Cardiac muscle cell (in vitro differentiated cells and primary cell): ENCODE results near the gene GUCY1A2. TPM values are rescaled to one million over a fixed set of nuclear protein-coding genes. Genes with fewer than 3 reads are reported as not detected.
"Not testable (repeated sequence)": the region's sequence is repeated elsewhere in the genome, so short reads cannot be mapped to it uniquely, and the experiment has no call there.

ENCODE experiments used
- DNase-seq, 2 donors: peaks; one replicate each; pipeline versions ENCODE4 v3.0.0 to v3.0.0-alpha.2; 2010 to 2017; ENCODE audit warnings: low read depth in 1 of 2, low spot score in 1 of 2
- H3K27ac ChIP-seq: fragments of 200-600 bp; sonication (generic); 2 replicates; pipeline ENCODE4 v1.5.1; 2016
- H3K27me3 ChIP-seq: fragments of 200-600 bp; sonication (generic); 2 replicates; pipeline ENCODE4 v1.6.0; 2016; ENCODE audit warnings: control low read depth
- H3K36me3 ChIP-seq: fragments of 200-600 bp; sonication (generic); 2 replicates; pipeline ENCODE4 v1.5.1; 2016; ENCODE audit warnings: control low read depth
- H3K4me1 ChIP-seq: fragments of 200-600 bp; sonication (generic); 2 replicates; pipeline ENCODE4 v1.8.1; 2017; ENCODE audit warnings: low read depth, mild to moderate bottlenecking, mixed run types
- H3K4me3 ChIP-seq: fragments of 200-600 bp; sonication (generic); 2 replicates; pipeline ENCODE4 v1.5.1; 2016; ENCODE audit warnings: mild to moderate bottlenecking
- H3K9me3 ChIP-seq: fragments of 200-600 bp; sonication (generic); 2 replicates; pipeline ENCODE4 v1.5.1; 2017; ENCODE audit warnings: low read depth, mild to moderate bottlenecking, control low read depth
- CTCF ChIP-seq: IDR thresholded peaks from 2 replicates; pipeline ENCODE4 v1.5.1; 2012; ENCODE audit warnings: low read depth, mild to moderate bottlenecking, low read length
- polyA plus RNA-seq: library from polyadenylated mRNA; unstranded; fragments of >200 nt; fragmentation: Nextera tagmentation; extraction: Ambion mirVana; gene quantifications from 2 replicates; pipeline ENCODE4 v1.2.1, GENCODE V29; 2016
- total RNA-seq: library from RNA; depleted of rRNA; stranded (reverse); fragments of >200 nt; gene quantifications from 2 replicates; pipeline ENCODE4 v1.2.3, GENCODE V29; 2016

Gene GUCY1A2
- total and polyA plus RNA-seq, 2 experiments from 2014 or later, result 0.56 to 1.1 TPM

- H3K4me1 ChIP-seq, result no peaks in the 10 kb centered on the region
- H3K27ac ChIP-seq, result no peak overlapping the region
- peak in 1 of 2 donors; percentile 47 for DNase-seq
- H3K9me3 ChIP-seq, result no peaks in the 10 kb centered on the region
- TF ChIP-seq CTCF, result no peak
- H3K36me3 ChIP-seq, result no peaks in the 10 kb centered on the region
- H3K27me3 ChIP-seq, result no peaks in the 10 kb centered on the region
- H3K4me3 ChIP-seq, result no peak overlapping the region
Measured at GRCh38 chr11:106828976-106829375, 189.3 kb downstream of the GUCY1A2 start.

GRCh38 chr11:106828576-106828975 is 189.7 kb downstream of the GUCY1A2 start:
- peak in 1 of 2 donors; percentile 28 for DNase-seq
- no peaks in the 10 kb centered on the region for H3K9me3 ChIP-seq

GRCh38 chr11:106827687-106828086 is 190.6 kb downstream of the GUCY1A2 start:
- Histone ChIP-seq H3K27me3 (no peaks in the 10 kb centered on the region), H3K4me1 (no peaks in the 10 kb centered on the region), H3K27ac (no peak overlapping the region), H3K9me3 (no peaks in the 10 kb centered on the region), H3K36me3 (no peaks in the 10 kb centered on the region), H3K4me3 (no peak overlapping the region)
- DNase-seq, result no peak
- no peak for TF ChIP-seq CTCF

More at GRCh38 chr11:106828576-106828975, 189.7 kb downstream of the GUCY1A2 start:
- no peaks in the 10 kb centered on the region for H3K27me3 ChIP-seq
- no peak for TF ChIP-seq CTCF
- H3K36me3 ChIP-seq, result no peaks in the 10 kb centered on the region
- H3K27ac ChIP-seq, result no peak overlapping the region
- H3K4me1 ChIP-seq, result no peaks in the 10 kb centered on the region
- no peak overlapping the region for H3K4me3 ChIP-seq

GRCh38 chr11:106826558-106826957 is 191.7 kb downstream of the GUCY1A2 start:
- not testable (repeated sequence) for H3K4me1 ChIP-seq, H3K27me3 ChIP-seq, H3K4me3 ChIP-seq, H3K36me3 ChIP-seq, H3K9me3 ChIP-seq, DNase-seq, H3K27ac ChIP-seq

- Histone ChIP-seq H3K27me3 (no peaks in the 10 kb centered on the region), H3K4me3 (no peak overlapping the region), H3K36me3 (no peaks in the 10 kb centered on the region), H3K4me1 (no peaks in the 10 kb centered on the region), H3K9me3 (no peaks in the 10 kb centered on the region), H3K27ac (no peak overlapping the region)
- no peak for TF ChIP-seq CTCF
- DNase-seq, result peak in 1 of 2 donors; percentile 29
Measured at GRCh38 chr11:106821826-106822225, 196.4 kb downstream of the GUCY1A2 start.

- no peak for DNase-seq
- no peaks in the 10 kb centered on the region for H3K9me3 ChIP-seq
- H3K36me3 ChIP-seq, result no peaks in the 10 kb centered on the region
- TF ChIP-seq CTCF, result no peak
- H3K27me3 ChIP-seq, result no peaks in the 10 kb centered on the region
- H3K27ac ChIP-seq, result no peak overlapping the region
- H3K4me1 ChIP-seq, result no peaks in the 10 kb centered on the region
- no peak overlapping the region for H3K4me3 ChIP-seq
Measured at GRCh38 chr11:106821291-106821690, 197.0 kb downstream of the GUCY1A2 start.
